OCI-LY7 (cell line): ENCODE data around the gene COL2A1.

Experiments used
- EZH2phosphoT487 ChIP-seq: fragments of 200-600 bp; sonication (generic); IDR thresholded peaks from 2 replicates; pipeline ENCODE4 v1.6.1; 2018; ENCODE audit warnings: low read depth, borderline replicate concordance, mild to moderate bottlenecking, mixed run types, antibody characterized with exemption, low read length, moderate library complexity, mixed read lengths
- TF ChIP-seq, protein P1 (sequence below): fragments of 200-600 bp; sonication (generic); conservative IDR thresholded peaks from 2 replicates; pipeline ENCODE4 v1.5.1; 2014; ENCODE audit warnings: mild to moderate bottlenecking, antibody characterized with exemption, low read length, moderate library complexity, mixed read lengths

DNA sequence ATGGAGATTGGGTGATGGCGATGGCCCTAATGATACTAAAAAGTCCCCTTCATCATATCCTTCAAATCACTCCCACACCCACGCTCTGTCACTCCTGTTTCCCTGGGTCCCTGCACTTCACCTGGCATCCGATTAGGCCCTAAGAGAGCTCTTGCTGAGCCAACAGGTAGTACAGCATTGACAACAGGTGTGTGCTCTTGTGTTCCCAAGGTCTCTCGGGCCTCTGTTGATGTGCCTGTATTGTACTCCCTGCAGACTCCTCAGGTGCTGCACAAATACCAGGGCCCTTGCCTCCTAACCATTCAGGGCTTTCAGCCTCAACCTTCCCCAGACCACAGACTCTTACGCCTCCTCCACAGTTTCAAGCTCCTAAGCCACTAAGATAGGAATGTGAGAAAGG is 73.6 kb downstream of the COL2A1 start:
- TF ChIP-seq, protein P1, sequence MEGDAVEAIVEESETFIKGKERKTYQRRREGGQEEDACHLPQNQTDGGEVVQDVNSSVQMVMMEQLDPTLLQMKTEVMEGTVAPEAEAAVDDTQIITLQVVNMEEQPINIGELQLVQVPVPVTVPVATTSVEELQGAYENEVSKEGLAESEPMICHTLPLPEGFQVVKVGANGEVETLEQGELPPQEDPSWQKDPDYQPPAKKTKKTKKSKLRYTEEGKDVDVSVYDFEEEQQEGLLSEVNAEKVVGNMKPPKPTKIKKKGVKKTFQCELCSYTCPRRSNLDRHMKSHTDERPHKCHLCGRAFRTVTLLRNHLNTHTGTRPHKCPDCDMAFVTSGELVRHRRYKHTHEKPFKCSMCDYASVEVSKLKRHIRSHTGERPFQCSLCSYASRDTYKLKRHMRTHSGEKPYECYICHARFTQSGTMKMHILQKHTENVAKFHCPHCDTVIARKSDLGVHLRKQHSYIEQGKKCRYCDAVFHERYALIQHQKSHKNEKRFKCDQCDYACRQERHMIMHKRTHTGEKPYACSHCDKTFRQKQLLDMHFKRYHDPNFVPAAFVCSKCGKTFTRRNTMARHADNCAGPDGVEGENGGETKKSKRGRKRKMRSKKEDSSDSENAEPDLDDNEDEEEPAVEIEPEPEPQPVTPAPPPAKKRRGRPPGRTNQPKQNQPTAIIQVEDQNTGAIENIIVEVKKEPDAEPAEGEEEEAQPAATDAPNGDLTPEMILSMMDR: no peak
- TF ChIP-seq EZH2phosphoT487: no peak
